Inflammatory macrophage treated with lipopolysaccharide for 4 hours (primary cell): ENCODE data around the gene FBN2.
A peak's percentile ranks its signal among the peaks of the same experiment; 100 is the strongest.
"Not testable (repeated sequence)": the region's sequence is repeated elsewhere in the genome, so short reads cannot be mapped to it uniquely, and the experiment has no call there.

Experiments used
- DNase-seq: peaks from one replicate; pipeline ENCODE4 v3.0.0-alpha.2; 2020

Gene FBN2

GRCh38 chr5:128349044-128349858 is 188.8 kb downstream of the FBN2 start:
- DNase-seq, result no peak

- DNase-seq, result no peak
These were observed 192.0 kb downstream of the FBN2 start for GRCh38 chr5:128346038-128346437.

- DNase-seq, result no peak
These were observed 192.8 kb downstream of the FBN2 start for GRCh38 chr5:128345247-128345646.

- no peak for DNase-seq
These were observed 194.9 kb downstream of the FBN2 start for GRCh38 chr5:128343168-128343567.

- DNase-seq, result peak; percentile 75
These were observed 197.0 kb downstream of the FBN2 start for GRCh38 chr5:128341056-128341455.

GRCh38 chr5:128340648-128341047 is 197.4 kb downstream of the FBN2 start:
- DNase-seq, result no peak

GRCh38 chr5:128339585-128339984 is 198.5 kb downstream of the FBN2 start:
- DNase-seq, result no peak

GRCh38 chr5:128338649-128339048 is 199.4 kb downstream of the FBN2 start:
- DNase-seq, result no peak

- no peak for DNase-seq
These were observed 202.7 kb downstream of the FBN2 start for GRCh38 chr5:128335339-128335738.

GRCh38 chr5:128334010-128334716 is 203.9 kb downstream of the FBN2 start:
- no peak for DNase-seq

GRCh38 chr5:128331261-128331660 is 206.8 kb downstream of the FBN2 start:
- DNase-seq, result no peak

- no peak for DNase-seq
These were observed 208.6 kb downstream of the FBN2 start for GRCh38 chr5:128329386-128329939.

GRCh38 chr5:128328446-128328845 is 209.6 kb downstream of the FBN2 start:
- no peak for DNase-seq

GRCh38 chr5:128328007-128328406 is 210.0 kb downstream of the FBN2 start:
- peak; percentile 22 for DNase-seq

- DNase-seq, result not testable (repeated sequence)
These were observed 216.6 kb downstream of the FBN2 start for GRCh38 chr5:128321418-128321817.

GRCh38 chr5:128318691-128319090 is 219.4 kb downstream of the FBN2 start:
- no peak for DNase-seq

GRCh38 chr5:128317481-128317880 is 220.6 kb downstream of the FBN2 start:
- DNase-seq, result no peak

- DNase-seq, result no peak
These were observed 222.4 kb downstream of the FBN2 start for GRCh38 chr5:128315671-128316070.

- no peak for DNase-seq
These were observed 232.7 kb downstream of the FBN2 start for GRCh38 chr5:128305341-128305740.

- no peak for DNase-seq
These were observed 233.3 kb downstream of the FBN2 start for GRCh38 chr5:128304791-128305190.

GRCh38 chr5:128304088-128304487 is 234.0 kb downstream of the FBN2 start:
- no peak for DNase-seq

GRCh38 chr5:128303593-128303992 is 234.5 kb downstream of the FBN2 start:
- DNase-seq, result no peak

GRCh38 chr5:128300181-128300580 is 237.9 kb downstream of the FBN2 start:
- no peak for DNase-seq
